Measurements from ENCODE around the gene PPP1R9B.
A peak's percentile ranks its signal among the peaks of the same experiment; 100 is the strongest.

PPP1R9B gene

DNA sequence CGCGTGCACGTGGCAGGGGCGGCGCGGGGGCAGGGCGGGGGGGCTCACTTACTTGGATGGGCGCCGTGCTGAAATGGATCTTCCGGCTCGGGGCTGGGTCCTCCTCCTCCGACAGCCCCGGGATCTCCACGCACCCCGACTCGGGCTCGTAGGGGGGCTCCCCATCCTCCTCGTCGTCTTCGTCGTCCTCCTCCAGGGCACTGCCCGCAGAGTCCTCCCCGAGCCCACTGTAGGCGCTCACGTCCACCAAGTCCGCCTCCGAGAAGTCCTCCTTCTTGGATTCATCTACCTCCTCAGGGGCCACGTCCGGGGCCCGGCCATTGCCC is 1.4 kb downstream of the PPP1R9B start:
- peak overlapping the region; percentile 37 for H3K27ac ChIP-seq
- DNase-seq = no peak
- H3K4me3 ChIP-seq (ENCODE audit: low read depth, low read length) = peak overlapping the region; percentile 81
- in situ Hi-C loops (cut with HindIII; ENCODE audit: low pct_ligation_motif_present, low sequenced_read_pairs) = no loop called here
- H3K36me3 ChIP-seq (replicated peaks) = peaks cover 11% of the 10 kb centered on the region
- H3K27me3 ChIP-seq (replicated peaks) = no peaks in the 10 kb centered on the region
- TF ChIP-seq, protein P1, sequence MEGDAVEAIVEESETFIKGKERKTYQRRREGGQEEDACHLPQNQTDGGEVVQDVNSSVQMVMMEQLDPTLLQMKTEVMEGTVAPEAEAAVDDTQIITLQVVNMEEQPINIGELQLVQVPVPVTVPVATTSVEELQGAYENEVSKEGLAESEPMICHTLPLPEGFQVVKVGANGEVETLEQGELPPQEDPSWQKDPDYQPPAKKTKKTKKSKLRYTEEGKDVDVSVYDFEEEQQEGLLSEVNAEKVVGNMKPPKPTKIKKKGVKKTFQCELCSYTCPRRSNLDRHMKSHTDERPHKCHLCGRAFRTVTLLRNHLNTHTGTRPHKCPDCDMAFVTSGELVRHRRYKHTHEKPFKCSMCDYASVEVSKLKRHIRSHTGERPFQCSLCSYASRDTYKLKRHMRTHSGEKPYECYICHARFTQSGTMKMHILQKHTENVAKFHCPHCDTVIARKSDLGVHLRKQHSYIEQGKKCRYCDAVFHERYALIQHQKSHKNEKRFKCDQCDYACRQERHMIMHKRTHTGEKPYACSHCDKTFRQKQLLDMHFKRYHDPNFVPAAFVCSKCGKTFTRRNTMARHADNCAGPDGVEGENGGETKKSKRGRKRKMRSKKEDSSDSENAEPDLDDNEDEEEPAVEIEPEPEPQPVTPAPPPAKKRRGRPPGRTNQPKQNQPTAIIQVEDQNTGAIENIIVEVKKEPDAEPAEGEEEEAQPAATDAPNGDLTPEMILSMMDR (IDR thresholded peaks at IDR 0.05; ENCODE audit: low read depth, low read length, missing control alignments) = no peak

DNA sequence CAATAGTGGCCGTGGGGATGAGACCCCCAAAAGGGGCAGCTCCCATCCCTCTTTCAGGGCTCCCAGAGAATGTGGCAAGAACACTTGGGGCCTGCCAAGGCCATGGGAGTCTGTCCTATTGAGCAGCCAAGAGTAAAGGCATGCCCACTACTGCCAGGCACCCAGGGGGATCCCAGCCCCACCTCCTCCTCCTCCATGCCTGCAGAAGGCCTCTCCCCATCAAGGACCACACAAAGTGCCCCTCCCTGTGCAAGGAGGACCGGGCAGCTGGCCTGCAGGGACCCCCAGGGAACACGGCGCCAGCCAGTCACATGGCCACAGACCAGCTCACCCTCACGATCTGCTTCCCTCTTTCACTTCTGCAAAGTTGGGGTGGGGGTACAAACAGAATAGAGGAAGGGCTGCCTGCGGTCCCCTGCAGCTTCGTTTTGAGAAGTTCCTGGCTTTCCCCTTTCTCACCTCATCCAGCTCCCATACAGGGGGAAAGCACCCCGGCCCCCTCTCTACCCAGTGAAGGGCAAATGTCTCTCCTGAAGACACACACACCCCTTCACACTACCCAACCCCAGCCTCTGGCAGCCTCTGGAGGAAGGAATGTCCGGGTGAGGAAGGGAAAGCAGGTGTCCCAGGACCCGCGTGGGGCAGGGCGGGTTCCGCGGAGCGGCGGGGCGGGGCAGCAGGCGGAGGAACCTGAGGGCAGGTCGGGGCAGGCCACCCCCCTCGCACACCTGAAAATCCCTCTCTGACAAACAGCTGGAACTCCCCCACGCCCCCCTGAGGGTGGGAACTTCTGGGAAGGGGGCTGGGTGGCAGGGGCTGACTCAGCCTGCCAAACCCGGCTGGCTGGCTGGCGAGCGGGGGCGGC is 2.0 kb downstream of the PPP1R9B start:
- no peak for DNase-seq

DNA sequence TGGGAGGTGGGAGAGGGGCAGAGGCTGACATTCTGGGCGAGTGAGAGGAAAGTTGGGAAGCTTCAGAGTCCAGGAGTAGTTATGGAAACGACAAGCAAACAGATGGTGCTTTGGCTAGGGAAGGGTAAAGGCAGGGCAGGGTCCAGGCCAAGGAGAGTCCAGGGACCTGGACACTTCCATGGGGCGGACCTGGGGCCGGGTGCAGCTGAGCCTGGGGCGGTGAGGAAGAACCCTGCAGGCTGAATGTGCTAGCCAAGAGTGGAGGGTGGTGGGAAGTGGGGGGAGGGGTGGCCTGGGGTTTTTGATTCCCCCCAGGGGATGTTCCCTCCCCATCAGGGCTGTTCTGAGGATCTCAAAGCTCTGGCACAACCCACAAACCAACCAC is 2.6 kb downstream of the PPP1R9B start:
- no peak for DNase-seq
- H3K27ac ChIP-seq = peak overlapping the region; percentile 2
- no peaks in the 10 kb centered on the region for H3K27me3 ChIP-seq (replicated peaks)
- H3K4me3 ChIP-seq (ENCODE audit: low read depth, low read length) = peak overlapping the region; percentile 81
- in situ Hi-C loops (cut with HindIII; ENCODE audit: low pct_ligation_motif_present, low sequenced_read_pairs) = no loop called here
- peaks cover 21% of the 10 kb centered on the region for H3K36me3 ChIP-seq (replicated peaks)
- TF ChIP-seq, protein P1 (IDR thresholded peaks at IDR 0.05; ENCODE audit: low read depth, low read length, missing control alignments) = no peak

More for the DNA sequence above, 2.0 kb downstream of the PPP1R9B start:
- peaks cover 17% of the 10 kb centered on the region for H3K36me3 ChIP-seq (replicated peaks)
- no peaks in the 10 kb centered on the region for H3K27me3 ChIP-seq (replicated peaks)
- H3K4me3 ChIP-seq (ENCODE audit: low read depth, low read length) = peak overlapping the region; percentile 81
- TF ChIP-seq, protein P1 (IDR thresholded peaks at IDR 0.05; ENCODE audit: low read depth, low read length, missing control alignments) = peak; percentile 45
- H3K27ac ChIP-seq = peak overlapping the region; percentile 2
- in situ Hi-C loops (cut with HindIII; ENCODE audit: low pct_ligation_motif_present, low sequenced_read_pairs) = no loop called here

DNA sequence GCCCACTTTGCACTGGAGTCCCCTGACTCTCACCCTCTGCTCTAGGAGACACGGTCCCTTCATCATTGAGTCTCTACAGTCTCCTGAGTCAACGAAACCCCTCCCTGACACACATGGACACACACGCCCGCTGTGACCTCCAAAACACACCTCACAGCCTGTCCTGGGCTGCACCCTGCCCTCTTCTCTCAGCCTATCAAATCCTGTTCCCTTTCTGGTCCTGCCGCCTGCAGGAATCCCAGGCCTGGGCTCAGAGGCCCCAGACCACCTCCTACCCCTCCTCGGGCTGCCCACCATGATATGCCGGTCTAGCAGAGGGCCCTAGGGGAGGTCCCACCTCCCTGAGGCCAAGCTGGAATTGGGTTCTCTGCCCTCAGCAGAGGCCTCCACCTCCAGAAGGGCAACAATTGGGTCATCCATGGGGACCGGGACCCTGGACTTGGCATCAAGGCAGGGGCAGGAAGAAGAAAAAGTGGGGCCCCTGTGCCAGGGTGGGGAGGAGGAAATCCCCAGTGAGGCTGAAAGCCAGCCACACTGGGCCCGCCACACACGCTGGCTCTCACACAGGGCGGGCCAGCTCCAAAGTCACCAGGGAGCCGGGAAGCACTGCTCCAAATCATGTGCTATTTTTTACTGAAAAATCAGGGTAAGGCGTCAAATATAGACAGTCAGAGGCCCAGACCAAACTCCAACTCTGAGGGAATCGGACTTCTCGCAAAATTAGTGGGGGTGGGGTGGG is 3.4 kb downstream of the PPP1R9B start:
- H3K27ac ChIP-seq = peak overlapping the region; percentile 16
- H3K4me3 ChIP-seq (ENCODE audit: low read depth, low read length) = peak overlapping the region; percentile 81
- TF ChIP-seq, protein P1 (IDR thresholded peaks at IDR 0.05; ENCODE audit: low read depth, low read length, missing control alignments) = no peak
- H3K36me3 ChIP-seq (replicated peaks) = peaks cover 28% of the 10 kb centered on the region
- in situ Hi-C loops (cut with HindIII; ENCODE audit: low pct_ligation_motif_present, low sequenced_read_pairs) = no loop called here
- DNase-seq = no peak
- no peaks in the 10 kb centered on the region for H3K27me3 ChIP-seq (replicated peaks)

DNA sequence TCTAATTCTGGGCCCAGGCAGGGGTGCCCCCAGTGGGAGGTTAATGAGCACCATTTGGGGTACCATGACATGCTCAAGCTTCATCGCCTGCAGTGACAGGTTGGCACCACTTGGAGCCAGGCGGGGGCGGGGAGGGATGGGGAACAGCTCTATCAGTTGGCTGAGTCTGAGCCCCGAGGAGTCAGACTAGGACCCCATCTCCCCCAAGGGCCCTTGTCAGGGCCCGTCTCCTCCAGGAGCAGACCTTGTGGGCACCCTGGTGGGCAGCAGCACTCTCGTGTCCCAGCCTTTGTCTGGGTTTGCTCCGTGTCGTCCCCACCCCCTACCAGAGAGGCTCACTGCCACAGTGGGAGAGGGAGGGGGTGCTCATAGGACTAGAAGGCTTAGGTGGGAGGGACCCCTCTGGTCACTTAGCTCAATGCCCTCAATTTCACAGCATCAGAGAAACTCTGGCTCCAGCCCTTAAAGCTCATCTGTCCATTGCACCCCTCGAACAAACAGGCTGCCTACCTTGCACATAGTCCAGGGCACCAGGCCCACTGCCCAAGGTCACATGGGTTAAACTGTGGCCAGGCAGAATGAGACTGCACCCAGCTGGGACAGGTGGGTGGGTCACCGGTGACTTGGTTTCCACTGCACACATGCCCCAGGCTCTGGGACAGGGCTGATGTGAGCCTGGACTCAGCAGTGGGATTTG is 4.1 kb downstream of the PPP1R9B start:
- no peaks in the 10 kb centered on the region for H3K27me3 ChIP-seq (replicated peaks)
- in situ Hi-C loops (cut with HindIII; ENCODE audit: low pct_ligation_motif_present, low sequenced_read_pairs) = no loop called here
- no peak for DNase-seq
- H3K4me3 ChIP-seq (ENCODE audit: low read depth, low read length) = peak overlapping the region; percentile 81
- peaks cover 34% of the 10 kb centered on the region for H3K36me3 ChIP-seq (replicated peaks)
- TF ChIP-seq, protein P1 (IDR thresholded peaks at IDR 0.05; ENCODE audit: low read depth, low read length, missing control alignments) = peak; percentile 41
- no peak overlapping the region for H3K27ac ChIP-seq

All from brain microvascular endothelial cell (primary cell).